SK-N-SH treated with all-trans-retinoic acid at 6 μM for 48 hours (cell line): ENCODE measurements around the gene GNRHR.
"Not testable (repeated sequence)": the region's sequence is repeated elsewhere in the genome, so short reads cannot be mapped to it uniquely, and the experiment has no call there.

ENCODE experiments used
- ATAC-seq: fragments of 200-7000 bp; cut with Tn5 transposase; 3 replicates; pipeline ENCODE4 v1.9.1; 2020; ENCODE audit warnings: mild to moderate bottlenecking, moderate library complexity
- ARNTL ChIP-seq: fragments of 450-650 bp; formaldehyde crosslinking; IDR thresholded peaks from 2 replicates; pipeline ENCODE4 v1.5.0; 2020; ENCODE audit warnings: low read depth, mild to moderate bottlenecking, moderate library complexity, borderline replicate concordance
- BACH2 ChIP-seq: fragments of 250-450 bp; sonication (Bioruptor Pico); IDR thresholded peaks from 2 replicates; pipeline ENCODE4 v1.9.0; 2021; ENCODE audit warnings: mild to moderate bottlenecking, borderline replicate concordance
- CSDC2 ChIP-seq: fragments of 250-450 bp; sonication (Bioruptor Pico); IDR thresholded peaks from 2 replicates; pipeline ENCODE4 v1.5.0; 2020; ENCODE audit warnings: mild to moderate bottlenecking, moderate library complexity
- CSRNP3 ChIP-seq: fragments of 250-450 bp; sonication (Bioruptor Pico); IDR thresholded peaks from 2 replicates; pipeline ENCODE4 v1.5.1; 2021; ENCODE audit warnings: mild to moderate bottlenecking, moderate library complexity
- ESRRG ChIP-seq: fragments of 250-450 bp; sonication (Bioruptor Pico); IDR thresholded peaks from 2 replicates; pipeline ENCODE4 v1.6.1; 2021; ENCODE audit warnings: mild to moderate bottlenecking
- GLIS3 ChIP-seq: fragments of 250-450 bp; sonication (Bioruptor Pico); IDR thresholded peaks from 2 replicates; pipeline ENCODE4 v1.5.0; 2020; ENCODE audit warnings: mild to moderate bottlenecking, moderate library complexity
- ISL1 ChIP-seq: fragments of 250-450 bp; sonication (Bioruptor Pico); IDR thresholded peaks from 2 replicates; pipeline ENCODE4 v2.1.2; 2022; ENCODE audit warnings: mild to moderate bottlenecking, moderate library complexity
- OSR1 ChIP-seq: fragments of 250-450 bp; sonication (Bioruptor Pico); IDR thresholded peaks from 2 replicates; pipeline ENCODE4 v1.8.0; 2022; ENCODE audit warnings: moderate library complexity, mild to moderate bottlenecking, inconsistent platforms
- POU6F1 ChIP-seq: fragments of 250-450 bp; sonication (Bioruptor Pico); IDR thresholded peaks from 2 replicates; pipeline ENCODE4 v1.8.0; 2021; ENCODE audit warnings: low read depth, mild to moderate bottlenecking, moderate library complexity, borderline replicate concordance
- PPARA ChIP-seq: fragments of 250-450 bp; sonication (Bioruptor Pico); IDR thresholded peaks from 2 replicates; pipeline ENCODE4 v1.5.0; 2020; ENCODE audit warnings: mild to moderate bottlenecking, borderline replicate concordance
- RARB ChIP-seq: fragments of 250-450 bp; sonication (Bioruptor Pico); IDR thresholded peaks from 2 replicates; pipeline ENCODE4 v1.8.0; 2021; ENCODE audit warnings: mild to moderate bottlenecking, moderate library complexity
- SNAI2 ChIP-seq: fragments of 250-450 bp; sonication (Bioruptor Pico); IDR thresholded peaks from 2 replicates; pipeline ENCODE4 v1.5.0; 2020; ENCODE audit warnings: mild to moderate bottlenecking, moderate library complexity
- TCF4 ChIP-seq: fragments of 250-450 bp; sonication (Bioruptor Pico); IDR thresholded peaks from 2 replicates; pipeline ENCODE4 v1.8.0; 2021; ENCODE audit warnings: mild to moderate bottlenecking, moderate library complexity, borderline replicate concordance
- TOX ChIP-seq: fragments of 250-450 bp; sonication (Bioruptor Pico); IDR thresholded peaks from 2 replicates; pipeline ENCODE4 v1.8.0; 2021; ENCODE audit warnings: mild to moderate bottlenecking, moderate library complexity, borderline replicate concordance
- ZC3H10 ChIP-seq: fragments of 250-450 bp; sonication (Bioruptor Pico); IDR thresholded peaks from 2 replicates; pipeline ENCODE4 v1.5.1; 2021; ENCODE audit warnings: mild to moderate bottlenecking, moderate library complexity
- ZFP3 ChIP-seq: fragments of 250-450 bp; sonication (Bioruptor Pico); IDR thresholded peaks from 2 replicates; pipeline ENCODE4 v1.5.0; 2020; ENCODE audit warnings: mild to moderate bottlenecking, moderate library complexity
- ZFP30 ChIP-seq: fragments of 450-650 bp; formaldehyde crosslinking; IDR thresholded peaks from 2 replicates; pipeline ENCODE4 v1.5.0; 2022; ENCODE audit warnings: mild to moderate bottlenecking, moderate library complexity
- ZNF8 ChIP-seq: fragments of 450-650 bp; formaldehyde crosslinking; IDR thresholded peaks from 2 replicates; pipeline ENCODE4 v1.5.0; 2020; ENCODE audit warnings: mild to moderate bottlenecking, moderate library complexity
- TF ChIP-seq, protein P1 (sequence below): fragments of 250-450 bp; sonication (Bioruptor Pico); IDR thresholded peaks from 2 replicates; pipeline ENCODE4 v1.5.1; 2020; ENCODE audit warnings: low read depth, mild to moderate bottlenecking, moderate library complexity
- TF ChIP-seq, protein P2 (sequence below): fragments of 250-450 bp; sonication (Bioruptor Pico); IDR thresholded peaks from 2 replicates; pipeline ENCODE4 v1.5.0; 2020; ENCODE audit warnings: mild to moderate bottlenecking, moderate library complexity
- TF ChIP-seq, protein P3 (sequence below): fragments of 250-450 bp; sonication (Bioruptor Pico); IDR thresholded peaks from 2 replicates; pipeline ENCODE4 v1.8.0; 2020; ENCODE audit warnings: mild to moderate bottlenecking, moderate library complexity, borderline replicate concordance

GNRHR gene

DNA sequence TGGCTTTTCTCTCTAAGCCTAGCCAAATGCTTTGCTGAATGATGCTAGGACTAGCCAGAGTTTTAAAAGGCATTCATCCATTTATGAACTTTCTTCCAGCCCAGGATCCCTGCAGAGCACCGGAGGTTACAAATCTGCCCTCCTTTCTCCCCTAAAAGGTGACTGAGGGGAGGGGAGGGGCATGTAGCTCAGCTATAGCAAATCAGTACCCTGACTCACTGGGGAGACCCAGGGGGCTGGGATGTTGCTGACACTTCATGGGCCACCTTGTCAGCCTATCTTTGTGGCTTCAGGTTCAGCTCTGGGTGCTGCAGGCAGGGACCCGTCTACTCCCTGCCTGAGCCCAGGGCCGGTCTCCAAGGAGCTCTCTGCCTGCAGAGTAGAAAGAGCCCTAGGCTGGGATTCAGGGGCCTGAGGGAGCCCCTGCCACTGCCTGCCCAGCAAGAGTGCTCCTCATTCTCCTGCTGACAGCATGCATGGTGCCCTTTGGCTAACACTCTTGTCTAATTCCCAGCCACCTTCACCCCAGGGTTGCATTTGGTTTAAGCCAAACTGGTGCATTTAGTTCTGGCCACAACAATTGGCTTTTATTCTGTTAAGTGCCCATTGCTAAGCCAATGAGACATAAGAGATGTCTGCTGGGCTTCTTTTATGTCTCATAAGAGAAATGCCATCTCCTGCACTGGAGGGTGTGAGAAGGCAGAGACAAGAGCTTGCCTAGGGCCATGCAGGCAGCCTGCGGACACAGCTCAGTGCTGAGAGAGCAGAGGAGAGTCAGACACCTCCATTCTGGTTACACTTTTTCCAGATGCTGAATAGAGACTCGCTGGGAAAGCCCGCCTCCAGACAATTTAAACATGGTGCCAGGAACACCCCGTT, 41.3 kb downstream of the GNRHR start:
- ATAC-seq, result peak; percentile 43
- TF ChIP-seq, protein P1, sequence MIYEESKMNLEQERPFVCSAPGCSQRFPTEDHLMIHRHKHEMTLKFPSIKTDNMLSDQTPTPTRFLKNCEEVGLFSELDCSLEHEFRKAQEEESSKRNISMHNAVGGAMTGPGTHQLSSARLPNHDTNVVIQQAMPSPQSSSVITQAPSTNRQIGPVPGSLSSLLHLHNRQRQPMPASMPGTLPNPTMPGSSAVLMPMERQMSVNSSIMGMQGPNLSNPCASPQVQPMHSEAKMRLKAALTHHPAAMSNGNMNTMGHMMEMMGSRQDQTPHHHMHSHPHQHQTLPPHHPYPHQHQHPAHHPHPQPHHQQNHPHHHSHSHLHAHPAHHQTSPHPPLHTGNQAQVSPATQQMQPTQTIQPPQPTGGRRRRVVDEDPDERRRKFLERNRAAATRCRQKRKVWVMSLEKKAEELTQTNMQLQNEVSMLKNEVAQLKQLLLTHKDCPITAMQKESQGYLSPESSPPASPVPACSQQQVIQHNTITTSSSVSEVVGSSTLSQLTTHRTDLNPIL (CRISPR knock-in tag), result no peak
- TF ChIP-seq ESRRG (CRISPR knock-in tag) (no peak), GLIS3 (no peak), CSDC2 (no peak), ZC3H10 (CRISPR knock-in tag) (no peak), SNAI2 (no peak), ZFP3 (CRISPR knock-in tag) (no peak), RARB (no peak), ZFP30 (CRISPR knock-in tag) (no peak), ZNF8 (no peak), ISL1 (no peak), ARNTL (CRISPR knock-in tag) (no peak), TCF4 (no peak), PPARA (no peak), BACH2 (CRISPR knock-in tag) (no peak), OSR1 (CRISPR knock-in tag) (no peak)
- TF ChIP-seq, protein P2, sequence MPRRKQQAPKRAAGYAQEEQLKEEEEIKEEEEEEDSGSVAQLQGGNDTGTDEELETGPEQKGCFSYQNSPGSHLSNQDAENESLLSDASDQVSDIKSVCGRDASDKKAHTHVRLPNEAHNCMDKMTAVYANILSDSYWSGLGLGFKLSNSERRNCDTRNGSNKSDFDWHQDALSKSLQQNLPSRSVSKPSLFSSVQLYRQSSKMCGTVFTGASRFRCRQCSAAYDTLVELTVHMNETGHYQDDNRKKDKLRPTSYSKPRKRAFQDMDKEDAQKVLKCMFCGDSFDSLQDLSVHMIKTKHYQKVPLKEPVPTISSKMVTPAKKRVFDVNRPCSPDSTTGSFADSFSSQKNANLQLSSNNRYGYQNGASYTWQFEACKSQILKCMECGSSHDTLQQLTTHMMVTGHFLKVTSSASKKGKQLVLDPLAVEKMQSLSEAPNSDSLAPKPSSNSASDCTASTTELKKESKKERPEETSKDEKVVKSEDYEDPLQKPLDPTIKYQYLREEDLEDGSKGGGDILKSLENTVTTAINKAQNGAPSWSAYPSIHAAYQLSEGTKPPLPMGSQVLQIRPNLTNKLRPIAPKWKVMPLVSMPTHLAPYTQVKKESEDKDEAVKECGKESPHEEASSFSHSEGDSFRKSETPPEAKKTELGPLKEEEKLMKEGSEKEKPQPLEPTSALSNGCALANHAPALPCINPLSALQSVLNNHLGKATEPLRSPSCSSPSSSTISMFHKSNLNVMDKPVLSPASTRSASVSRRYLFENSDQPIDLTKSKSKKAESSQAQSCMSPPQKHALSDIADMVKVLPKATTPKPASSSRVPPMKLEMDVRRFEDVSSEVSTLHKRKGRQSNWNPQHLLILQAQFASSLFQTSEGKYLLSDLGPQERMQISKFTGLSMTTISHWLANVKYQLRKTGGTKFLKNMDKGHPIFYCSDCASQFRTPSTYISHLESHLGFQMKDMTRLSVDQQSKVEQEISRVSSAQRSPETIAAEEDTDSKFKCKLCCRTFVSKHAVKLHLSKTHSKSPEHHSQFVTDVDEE (CRISPR knock-in tag), result no peak
- TF ChIP-seq, protein P3, sequence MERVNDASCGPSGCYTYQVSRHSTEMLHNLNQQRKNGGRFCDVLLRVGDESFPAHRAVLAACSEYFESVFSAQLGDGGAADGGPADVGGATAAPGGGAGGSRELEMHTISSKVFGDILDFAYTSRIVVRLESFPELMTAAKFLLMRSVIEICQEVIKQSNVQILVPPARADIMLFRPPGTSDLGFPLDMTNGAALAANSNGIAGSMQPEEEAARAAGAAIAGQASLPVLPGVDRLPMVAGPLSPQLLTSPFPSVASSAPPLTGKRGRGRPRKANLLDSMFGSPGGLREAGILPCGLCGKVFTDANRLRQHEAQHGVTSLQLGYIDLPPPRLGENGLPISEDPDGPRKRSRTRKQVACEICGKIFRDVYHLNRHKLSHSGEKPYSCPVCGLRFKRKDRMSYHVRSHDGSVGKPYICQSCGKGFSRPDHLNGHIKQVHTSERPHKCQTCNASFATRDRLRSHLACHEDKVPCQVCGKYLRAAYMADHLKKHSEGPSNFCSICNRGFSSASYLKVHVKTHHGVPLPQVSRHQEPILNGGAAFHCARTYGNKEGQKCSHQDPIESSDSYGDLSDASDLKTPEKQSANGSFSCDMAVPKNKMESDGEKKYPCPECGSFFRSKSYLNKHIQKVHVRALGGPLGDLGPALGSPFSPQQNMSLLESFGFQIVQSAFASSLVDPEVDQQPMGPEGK (CRISPR knock-in tag), result no peak
- TF ChIP-seq, all 23 proteins: peak for 0

GRCh38 chr4:67712000-67712625, 42.1 kb downstream of the GNRHR start:
- no peak for ATAC-seq
- no peak for TF ChIP-seq GLIS3
- TF ChIP-seq TOX (CRISPR knock-in tag), result no peak
- TF ChIP-seq BACH2 (CRISPR knock-in tag), result no peak
- TF ChIP-seq TCF4, result no peak
- TF ChIP-seq PPARA, result no peak
- no peak for TF ChIP-seq ZFP3 (CRISPR knock-in tag)
- no peak for TF ChIP-seq ESRRG (CRISPR knock-in tag)
- TF ChIP-seq, protein P2 (CRISPR knock-in tag), result no peak
- TF ChIP-seq, protein P3 (CRISPR knock-in tag), result no peak
- TF ChIP-seq ZFP30 (CRISPR knock-in tag), result no peak
- TF ChIP-seq ZNF8, result no peak
- no peak for TF ChIP-seq CSRNP3 (CRISPR knock-in tag)
- no peak for TF ChIP-seq SNAI2
- TF ChIP-seq, protein P1 (CRISPR knock-in tag), result no peak
- TF ChIP-seq POU6F1 (CRISPR knock-in tag), result no peak

GRCh38 chr4:67706682-67707081, 47.5 kb downstream of the GNRHR start:
- not testable (repeated sequence) for ATAC-seq
